Measurements from ENCODE around the gene ALX3.
"Not testable (repeated sequence)": the region's sequence is repeated elsewhere in the genome, so short reads cannot be mapped to it uniquely, and the experiment has no call there.

Gene ALX3

GRCh38 chr1:110089561-110090275, 19.2 kb upstream of the ALX3 start:
- no peak for DNase-seq (ENCODE audit: low read depth)

- DNase-seq (ENCODE audit: low read depth): no peak
Observed at GRCh38 chr1:110088739-110089316, 18.4 kb upstream of the ALX3 start.

GRCh38 chr1:110087812-110088738, 17.6 kb upstream of the ALX3 start:
- DNase-seq (ENCODE audit: low read depth): peak; percentile 9

- no peak for DNase-seq (ENCODE audit: low read depth)
Observed at GRCh38 chr1:110086961-110087360, 16.5 kb upstream of the ALX3 start.

- no peak for DNase-seq (ENCODE audit: low read depth)
Observed at GRCh38 chr1:110085671-110086070, 15.2 kb upstream of the ALX3 start.

- no peak for DNase-seq (ENCODE audit: low read depth)
Observed at GRCh38 chr1:110084227-110085078, 14.0 kb upstream of the ALX3 start.

- no peak for DNase-seq (ENCODE audit: low read depth)
Observed at GRCh38 chr1:110083866-110084226, 13.4 kb upstream of the ALX3 start.

- no peak for DNase-seq (ENCODE audit: low read depth)
Observed at GRCh38 chr1:110083061-110083865, 12.8 kb upstream of the ALX3 start.

- DNase-seq (ENCODE audit: low read depth): no peak
Observed at GRCh38 chr1:110082477-110082876, 12.0 kb upstream of the ALX3 start.

GRCh38 chr1:110081061-110081460, 10.6 kb upstream of the ALX3 start:
- DNase-seq (ENCODE audit: low read depth): no peak

- not testable (repeated sequence) for DNase-seq (ENCODE audit: low read depth)
Observed at GRCh38 chr1:110079995-110080394, 9.5 kb upstream of the ALX3 start.

GRCh38 chr1:110076789-110077500, 6.5 kb upstream of the ALX3 start:
- DNase-seq (ENCODE audit: low read depth): no peak

GRCh38 chr1:110074166-110074565, 3.7 kb upstream of the ALX3 start:
- DNase-seq (ENCODE audit: low read depth): no peak

GRCh38 chr1:110070282-110070669, 196 bp downstream of the ALX3 start:
- no peak for DNase-seq (ENCODE audit: low read depth)

- DNase-seq (ENCODE audit: low read depth): no peak
Observed at GRCh38 chr1:110069404-110070281, 829 bp downstream of the ALX3 start.

GRCh38 chr1:110068646-110069403, 1.6 kb downstream of the ALX3 start:
- DNase-seq (ENCODE audit: low read depth): no peak

GRCh38 chr1:110067893-110068645, 2.4 kb downstream of the ALX3 start:
- no peak for DNase-seq (ENCODE audit: low read depth)

- no peak for DNase-seq (ENCODE audit: low read depth)
Observed at GRCh38 chr1:110067479-110067892, 3.0 kb downstream of the ALX3 start.

Measured in HS-5 (cell line).